HG02759 (cell line): ENCODE measurements around the gene FAM3B.

Experiments
- ATAC-seq: cut with Tn5 transposase; IDR thresholded peaks from one replicate; pipeline ENCODE4 v1.9.1; 2021; ENCODE audit warnings: mild to moderate bottlenecking, moderate library complexity; ENCODE audit not compliant: unreplicated experiment

FAM3B gene

GRCh38 chr21:41388259-41388658 lies 71.7 kb downstream of the FAM3B start:
- no peak for ATAC-seq

- ATAC-seq, result no peak
Observed at GRCh38 chr21:41390043-41390639, 73.5 kb downstream of the FAM3B start.

GRCh38 chr21:41393876-41394465 lies 77.4 kb downstream of the FAM3B start:
- no peak for ATAC-seq

GRCh38 chr21:41396558-41397075 lies 80.0 kb downstream of the FAM3B start:
- no peak for ATAC-seq

- no peak for ATAC-seq
Observed at GRCh38 chr21:41397471-41397891, 80.9 kb downstream of the FAM3B start.

- ATAC-seq, result no peak
Observed at GRCh38 chr21:41398251-41398650, 81.7 kb downstream of the FAM3B start.

- no peak for ATAC-seq
Observed at GRCh38 chr21:41398831-41399230, 82.2 kb downstream of the FAM3B start.

- no peak for ATAC-seq
Observed at GRCh38 chr21:41399246-41399800, 82.7 kb downstream of the FAM3B start.

- ATAC-seq, result no peak
Observed at GRCh38 chr21:41402231-41402630, 85.6 kb downstream of the FAM3B start.

GRCh38 chr21:41402796-41403195 lies 86.2 kb downstream of the FAM3B start:
- ATAC-seq, result no peak

GRCh38 chr21:41403331-41403730 lies 86.7 kb downstream of the FAM3B start:
- ATAC-seq, result no peak

GRCh38 chr21:41403966-41404365 lies 87.4 kb downstream of the FAM3B start:
- no peak for ATAC-seq

GRCh38 chr21:41405321-41405720 lies 88.7 kb downstream of the FAM3B start:
- ATAC-seq, result no peak

GRCh38 chr21:41406340-41406739 lies 89.7 kb downstream of the FAM3B start:
- ATAC-seq, result no peak
